Stimulated activated CD4-positive, alpha-beta T cell treated with anti-CD3 and anti-CD28 coated beads, Interleukin-15, amount 100 ng/mL, for 48 hours (primary cell): ENCODE measurements around the gene CDH8.
"Not testable (repeated sequence)": the region's sequence is repeated elsewhere in the genome, so short reads cannot be mapped to it uniquely, and the experiment has no call there.

Experiments used
- DNase-seq, 2 donors: peaks; one replicate each; pipeline ENCODE4 v3.0.0-alpha.2; 2020; ENCODE audit warnings: low read depth in 2 of 2

CDH8 gene

DNA sequence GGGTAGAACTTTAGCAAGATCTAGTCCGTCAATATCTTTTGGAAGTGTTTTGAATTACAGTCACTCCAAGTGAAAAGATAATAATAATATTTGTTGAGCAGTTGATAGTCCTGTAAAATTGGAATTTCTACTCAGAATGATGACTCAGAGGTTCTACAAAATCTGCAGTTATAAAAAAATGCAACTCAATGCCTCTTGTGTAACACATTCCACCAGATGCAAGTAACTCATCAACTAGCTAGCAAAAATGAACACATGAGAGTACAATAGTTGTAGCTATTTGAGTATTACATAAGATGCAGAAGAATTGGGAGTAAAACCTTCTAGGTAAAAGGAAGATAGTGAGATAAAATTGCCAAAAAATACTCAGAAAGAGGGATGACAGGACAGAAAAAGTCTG lies 177.2 kb downstream of the CDH8 start:
- DNase-seq = no peak

DNA sequence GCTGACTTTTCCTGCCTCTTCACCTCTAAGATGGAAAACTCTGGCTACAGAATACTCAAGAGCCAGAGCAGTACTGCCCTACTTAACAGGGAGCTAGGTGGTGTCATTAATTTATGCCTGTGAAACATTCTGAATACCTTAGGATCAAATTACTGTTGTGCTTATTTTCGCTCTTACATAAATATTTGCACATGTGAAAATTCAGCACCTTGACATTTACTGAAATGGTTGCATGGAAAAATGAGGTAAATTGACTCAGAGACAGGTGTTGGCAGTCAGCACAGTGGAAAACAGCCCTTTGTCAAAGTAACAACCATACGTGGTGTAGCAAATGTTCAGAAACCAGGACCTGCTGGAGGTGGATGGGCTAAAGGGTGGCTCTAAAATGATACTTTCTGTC lies 193.6 kb downstream of the CDH8 start:
- no peak for DNase-seq

DNA sequence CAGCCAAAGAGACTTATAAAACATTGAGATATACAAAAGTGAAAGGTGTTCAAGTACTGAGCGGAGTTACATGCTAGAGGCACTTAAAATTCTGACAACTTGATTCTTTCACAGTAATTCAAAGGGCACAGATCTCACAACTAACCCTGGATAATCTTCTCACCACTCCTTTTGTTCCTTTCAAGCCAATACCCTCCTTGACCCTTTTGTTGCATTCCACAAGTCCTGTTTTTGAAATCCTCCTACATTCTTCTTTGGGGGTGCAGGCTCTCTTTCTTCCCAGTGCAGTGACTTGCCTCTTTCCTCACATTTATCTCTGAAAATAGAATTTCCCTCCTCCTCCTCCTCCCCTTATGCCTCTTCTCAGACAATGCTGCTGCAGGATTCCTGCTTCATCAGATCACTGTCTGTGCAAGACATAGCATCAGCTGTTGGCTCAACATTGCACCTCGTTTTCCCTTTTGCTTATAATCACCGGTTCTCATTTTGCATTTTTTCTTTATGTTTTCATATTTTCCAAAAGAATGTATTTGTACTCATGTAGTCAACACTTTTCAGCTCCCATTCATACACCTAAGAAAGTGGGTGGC lies 199.3 kb downstream of the CDH8 start:
- no peak for DNase-seq

DNA sequence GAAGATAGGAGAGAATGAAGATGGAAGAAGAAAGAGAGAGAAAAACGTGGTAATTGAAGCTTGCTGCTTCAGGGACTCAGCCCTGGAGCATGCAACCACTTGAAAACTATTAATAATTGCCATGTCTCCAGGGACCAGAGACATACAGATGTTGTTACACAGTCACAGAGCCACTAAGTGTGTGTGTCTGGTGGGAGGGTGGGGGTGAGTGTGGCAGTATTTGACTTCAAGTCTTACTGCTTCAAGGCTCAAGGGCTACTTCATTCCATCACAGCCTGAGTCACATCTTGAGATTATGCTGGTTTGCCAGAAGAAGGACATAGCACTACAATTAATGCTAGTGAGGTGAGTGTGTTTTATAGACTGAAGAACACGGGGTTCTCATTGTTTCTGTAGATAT lies 202.2 kb downstream of the CDH8 start:
- no peak for DNase-seq

DNA sequence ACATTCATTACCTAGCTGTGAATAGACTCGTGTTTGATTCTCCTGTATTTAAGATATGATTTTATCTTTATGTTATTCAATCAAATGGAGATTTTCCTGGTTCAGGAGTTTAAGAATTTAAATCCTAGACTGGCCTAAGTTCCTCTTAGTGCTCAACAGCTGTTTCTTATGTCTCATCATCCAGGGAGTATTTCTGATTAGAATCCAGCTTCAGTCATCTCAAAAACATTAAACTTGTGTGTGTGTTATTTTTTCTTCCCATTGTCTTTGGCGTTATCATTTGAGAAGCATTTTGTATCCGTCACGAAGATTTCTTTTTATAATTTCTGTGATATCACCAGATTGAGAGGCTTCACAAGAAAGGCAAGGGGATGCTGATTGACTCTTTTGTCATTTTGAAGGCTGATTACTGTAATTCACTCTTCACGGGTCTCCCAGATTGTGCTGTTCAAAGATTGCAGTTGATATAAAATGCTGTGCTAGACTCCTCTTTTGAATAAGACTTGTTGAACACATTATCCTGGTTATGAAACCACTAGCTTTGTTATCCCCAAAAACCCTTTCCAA lies 204.8 kb downstream of the CDH8 start:
- DNase-seq = no peak

DNA sequence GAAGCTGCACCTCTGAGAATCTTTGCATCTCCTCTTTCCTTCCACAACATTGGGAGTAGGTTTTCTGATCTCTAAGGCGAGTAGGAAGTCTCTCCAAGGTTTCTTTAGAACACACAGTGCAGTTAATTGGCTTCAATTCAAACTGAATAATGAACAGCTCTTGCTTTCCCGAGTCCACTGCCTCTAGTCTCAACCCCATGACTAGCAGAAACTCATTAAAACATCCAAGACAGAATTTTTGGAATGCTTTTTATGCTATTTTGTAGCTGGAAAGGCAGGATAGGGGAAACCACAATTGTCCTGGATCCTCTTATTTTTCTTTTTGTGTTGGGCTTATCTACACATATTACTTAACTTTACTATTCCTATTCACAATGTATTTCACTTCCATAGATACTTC lies 206.6 kb downstream of the CDH8 start:
- no peak for DNase-seq

DNA sequence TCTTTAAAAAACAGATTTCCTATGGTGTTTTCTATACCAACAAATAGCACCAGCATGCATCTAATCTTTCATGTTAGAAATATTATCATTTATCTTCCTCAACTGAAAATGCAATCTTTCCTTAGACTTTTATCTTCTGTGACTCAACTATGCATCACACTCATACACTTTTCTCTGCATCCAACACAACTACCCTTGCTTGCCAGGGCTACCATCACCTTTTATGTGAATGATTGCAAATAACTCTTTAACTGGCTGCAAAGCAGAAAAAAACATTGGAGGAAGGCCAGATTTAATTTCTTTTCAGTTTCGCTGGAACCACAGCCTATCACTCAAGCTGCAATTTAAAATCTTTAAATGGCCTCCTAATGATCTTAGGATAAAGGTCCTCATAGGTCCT lies 212.9 kb downstream of the CDH8 start:
- no peak for DNase-seq

DNA sequence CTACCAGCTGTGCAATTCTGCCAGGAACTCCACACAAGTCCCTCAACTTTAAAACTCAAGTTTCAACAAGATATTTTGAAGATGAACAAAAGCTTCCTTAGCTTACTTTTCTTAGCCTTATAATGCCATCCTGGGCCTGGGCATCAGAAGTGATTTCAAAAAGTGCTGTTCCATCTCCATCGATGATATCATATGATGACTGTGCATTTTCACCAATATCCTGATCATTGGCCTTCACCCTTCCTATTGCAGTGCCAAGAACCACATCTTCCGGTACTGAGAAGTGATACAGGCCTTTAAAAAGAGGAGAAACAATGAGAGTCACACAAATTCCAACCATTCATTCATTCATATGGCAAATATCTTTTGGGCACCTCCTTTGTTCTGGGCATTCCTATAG lies 215.4 kb downstream of the CDH8 start:
- no peak for DNase-seq

DNA sequence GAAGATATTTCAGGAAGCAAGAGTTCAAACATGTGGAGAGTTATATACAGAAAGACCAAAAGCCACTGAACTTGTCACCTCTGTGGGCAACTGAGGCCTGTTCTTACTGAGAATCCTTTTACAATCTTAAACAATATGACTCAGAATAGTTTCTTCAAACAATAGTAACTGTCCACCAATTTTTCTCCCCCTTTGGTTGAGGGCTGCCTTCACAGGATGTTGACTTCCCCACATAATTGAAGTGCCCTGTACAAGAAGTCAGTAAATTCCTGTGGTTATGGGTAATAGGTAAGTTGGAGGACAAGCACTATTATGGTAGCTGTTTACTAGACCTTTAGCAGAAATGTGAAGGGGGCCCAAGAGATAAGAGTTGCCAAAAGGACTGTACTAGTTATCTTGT lies 215.8 kb downstream of the CDH8 start:
- no peak for DNase-seq

DNA sequence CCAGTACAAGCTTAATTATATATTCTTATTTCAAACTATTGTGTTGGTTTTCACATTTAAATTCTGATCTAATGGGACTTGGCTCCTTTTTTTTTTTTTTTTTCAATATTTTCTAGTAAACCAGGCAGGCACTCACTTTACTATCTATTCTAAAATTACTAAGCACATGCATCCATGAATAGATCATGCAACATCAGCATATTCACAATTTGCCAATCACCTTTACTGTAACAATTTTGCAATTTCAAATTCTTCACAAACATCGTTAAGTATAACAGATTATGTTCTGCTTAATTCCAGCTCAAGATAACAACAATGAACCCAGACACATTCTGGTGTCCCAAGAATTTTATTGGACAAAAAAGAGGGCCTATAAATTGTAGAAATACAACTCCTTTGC lies 217.4 kb downstream of the CDH8 start:
- no peak for DNase-seq

DNA sequence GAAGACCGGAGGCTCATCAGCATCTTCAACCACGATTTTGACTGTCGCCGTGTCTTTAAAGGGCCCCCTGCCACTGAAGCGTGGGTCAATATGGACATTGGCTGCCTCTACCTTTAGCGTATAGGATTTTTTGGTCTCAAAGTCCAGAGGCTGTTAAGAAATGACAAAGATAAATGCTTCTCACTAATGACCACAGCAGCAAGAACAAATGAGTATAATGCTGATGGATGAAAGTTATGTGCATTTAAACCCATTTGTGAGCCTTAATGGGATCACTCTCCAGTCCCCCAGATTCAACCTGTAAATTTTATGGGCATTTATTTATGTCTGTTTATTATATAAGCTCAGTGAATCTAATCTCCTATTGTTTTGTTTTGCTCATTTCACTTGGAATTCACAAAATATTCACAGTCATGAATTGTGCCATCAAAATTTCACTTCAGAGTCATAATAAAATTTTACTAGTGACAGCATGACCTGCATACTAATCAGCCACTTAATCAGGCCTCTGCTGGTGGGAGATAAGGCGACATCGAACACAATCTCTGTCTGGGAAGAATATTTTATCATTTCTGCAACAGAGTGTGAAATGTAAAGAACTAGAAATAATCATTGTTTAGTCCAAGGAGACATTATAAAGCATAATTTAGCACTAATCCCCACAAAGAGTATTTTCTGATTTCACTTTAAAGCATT lies 218.5 kb downstream of the CDH8 start:
- DNase-seq = no peak

DNA sequence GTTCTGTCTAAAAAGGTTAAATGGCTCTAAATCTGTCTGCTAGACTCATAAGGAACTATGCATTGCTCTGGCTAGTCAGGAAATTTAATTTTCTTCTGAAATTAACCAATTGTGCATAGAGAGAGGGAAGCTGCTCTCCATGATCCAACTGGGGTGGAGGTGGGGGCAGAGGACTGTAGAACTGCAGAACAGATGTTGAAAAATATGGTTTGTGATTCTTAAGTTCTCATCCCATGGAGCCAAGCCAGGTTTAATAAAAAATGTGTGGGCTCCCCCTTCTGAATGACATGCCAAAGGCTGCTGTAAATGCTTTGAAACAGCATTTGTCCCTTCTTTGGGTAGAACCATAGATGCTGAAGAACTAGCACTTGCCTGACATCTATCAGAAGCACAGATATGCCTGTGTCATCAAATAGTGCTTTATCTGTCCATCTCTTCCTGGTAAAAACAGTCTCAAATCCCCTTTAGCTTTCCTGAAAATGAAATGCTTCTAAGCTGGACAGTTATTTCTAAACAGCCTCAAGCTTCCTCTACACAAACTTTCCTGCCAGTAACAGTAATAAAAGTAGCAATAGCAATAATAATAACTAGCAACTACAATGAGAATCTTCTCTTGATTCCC lies 221.4 kb downstream of the CDH8 start:
- no peak for DNase-seq

DNA sequence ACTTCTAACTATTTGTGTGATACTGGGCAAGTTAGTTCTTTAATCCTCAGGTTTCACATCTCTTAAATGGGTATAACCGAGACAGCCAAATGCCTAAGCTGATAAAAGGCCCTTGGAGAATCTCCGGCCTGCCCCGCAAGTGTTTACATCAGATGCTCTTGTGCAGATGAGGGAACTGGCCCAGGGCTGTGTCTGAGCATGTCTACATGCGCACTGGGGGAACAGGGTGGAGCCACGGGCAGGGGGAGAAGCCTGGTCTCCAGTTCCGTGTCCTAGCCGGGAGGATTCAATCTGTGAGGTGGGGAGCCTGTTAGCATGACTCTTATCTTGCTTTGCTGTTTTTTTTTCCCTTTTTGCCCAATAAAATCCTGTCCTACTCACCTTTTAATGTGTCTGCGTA lies 222.9 kb downstream of the CDH8 start:
- no peak for DNase-seq

DNA sequence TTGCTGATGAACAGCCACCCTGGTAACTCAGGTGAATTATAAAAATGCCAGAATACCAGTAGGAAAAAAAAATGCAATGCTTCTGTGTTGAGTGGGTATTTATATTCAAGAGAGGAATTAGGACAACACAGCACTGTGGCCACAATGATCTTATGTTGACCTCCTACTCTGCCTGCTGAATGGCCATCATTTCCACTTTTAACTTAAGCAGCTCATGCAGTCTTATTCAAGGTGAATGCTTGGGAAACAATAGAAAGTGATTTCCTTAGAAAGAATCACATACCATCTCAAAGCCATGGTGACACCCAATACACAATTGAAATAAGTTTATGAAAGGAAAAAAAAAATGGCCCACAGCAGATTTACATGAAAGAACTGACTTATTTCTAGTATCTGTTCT lies 224.0 kb downstream of the CDH8 start:
- no peak for DNase-seq

DNA sequence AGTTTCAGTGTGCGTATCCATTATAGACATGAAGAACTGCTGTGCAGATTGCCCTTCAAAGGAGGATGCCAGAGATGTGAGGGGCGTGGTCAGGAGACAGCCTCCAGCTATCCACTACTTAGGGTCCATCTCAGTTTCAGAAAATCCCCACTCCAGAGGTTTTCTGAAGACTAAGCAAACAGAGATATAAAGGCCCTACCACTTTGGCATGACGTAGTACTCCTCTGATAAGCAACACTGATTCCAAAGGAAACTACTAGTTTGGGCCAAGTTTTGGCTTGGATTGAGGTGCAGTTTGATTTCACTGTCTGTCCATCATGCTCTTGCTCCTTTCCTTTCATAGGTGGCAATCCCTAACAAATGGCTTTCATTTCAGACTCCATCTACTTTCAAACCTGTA lies 228.7 kb downstream of the CDH8 start:
- DNase-seq = no peak

DNA sequence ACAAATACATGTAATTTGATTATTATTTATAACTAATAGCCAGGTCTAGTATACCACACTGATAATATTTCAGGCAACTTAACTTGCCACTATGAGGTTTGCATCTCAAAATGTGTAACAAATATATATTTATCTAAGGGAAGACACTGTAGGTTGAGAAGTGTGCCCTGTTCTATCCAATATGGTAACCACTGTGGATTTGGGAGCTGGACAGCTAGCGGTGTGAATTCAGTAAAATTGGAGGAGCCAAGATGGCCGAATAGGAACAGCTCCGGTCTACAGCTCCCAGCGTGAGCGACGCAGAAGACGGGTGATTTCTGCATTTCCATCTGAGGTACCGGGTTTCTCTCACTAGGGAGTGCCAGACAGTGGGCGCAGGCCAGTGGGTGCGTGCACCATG lies 235.0 kb downstream of the CDH8 start:
- DNase-seq = not testable (repeated sequence)

DNA sequence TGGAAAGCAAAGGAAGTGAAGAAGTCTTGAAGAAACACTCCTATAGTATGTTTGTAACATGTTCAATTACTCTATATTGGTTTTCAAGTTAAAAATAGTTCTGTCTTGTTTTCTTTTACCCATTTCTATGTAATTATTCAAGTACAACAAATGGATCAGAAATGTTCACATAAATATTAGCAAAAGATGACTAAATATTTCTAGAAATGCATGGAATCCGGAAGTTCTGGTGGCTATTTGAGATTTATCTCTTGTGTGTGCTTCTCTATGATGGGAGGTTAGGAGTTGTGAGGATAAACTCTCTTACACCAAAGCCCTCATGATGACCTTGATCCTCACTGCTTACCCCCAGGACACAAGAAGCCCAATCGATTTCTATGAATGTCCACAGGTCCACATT lies 237.5 kb downstream of the CDH8 start:
- DNase-seq = no peak

DNA sequence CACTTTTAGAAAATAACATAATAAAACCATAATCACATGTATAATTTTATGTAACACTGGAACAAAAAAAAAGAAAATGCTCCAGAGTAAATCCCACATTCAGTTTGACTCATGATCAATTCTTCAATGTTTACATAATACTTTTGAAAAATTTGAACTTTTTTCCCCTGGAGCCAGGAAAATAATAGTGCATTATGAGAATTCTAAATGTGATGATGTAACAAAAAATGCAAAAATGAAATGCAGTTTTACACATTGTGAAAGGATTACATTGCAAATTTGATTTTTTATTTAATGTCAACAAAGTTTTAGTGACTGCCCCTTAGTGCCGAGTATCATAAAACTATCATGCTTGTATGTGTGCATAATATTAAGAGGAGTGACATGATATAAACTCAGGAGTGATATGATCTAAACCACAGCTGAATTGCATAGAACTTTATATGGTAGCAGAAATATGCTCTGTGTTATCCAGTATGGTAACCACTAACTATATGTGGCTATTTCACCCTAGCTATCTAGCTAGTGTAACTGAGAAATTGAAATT lies 238.2 kb downstream of the CDH8 start:
- DNase-seq = no peak

DNA sequence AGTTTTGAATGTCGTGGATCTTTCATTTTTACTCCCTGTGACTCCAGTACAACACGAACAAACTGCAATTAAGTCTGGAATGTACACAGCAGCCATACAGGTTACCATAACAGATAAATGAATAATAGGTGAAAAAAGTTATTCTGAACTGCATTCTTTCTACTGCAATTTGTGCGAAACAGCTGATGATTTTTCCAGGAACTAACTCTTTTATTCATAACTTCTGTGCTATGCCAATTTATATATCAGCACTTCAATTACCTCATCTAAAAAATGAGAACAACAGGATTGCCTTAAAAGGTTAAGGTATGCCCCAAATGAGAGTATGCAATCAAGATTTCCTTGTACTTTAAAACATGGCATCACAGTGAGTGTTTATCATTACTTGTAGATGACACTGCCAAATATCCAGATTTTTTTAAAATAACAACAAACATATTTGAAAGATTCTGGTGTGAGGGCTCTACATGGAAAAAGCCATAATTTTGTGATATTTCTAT lies 238.9 kb downstream of the CDH8 start:
- no peak for DNase-seq

DNA sequence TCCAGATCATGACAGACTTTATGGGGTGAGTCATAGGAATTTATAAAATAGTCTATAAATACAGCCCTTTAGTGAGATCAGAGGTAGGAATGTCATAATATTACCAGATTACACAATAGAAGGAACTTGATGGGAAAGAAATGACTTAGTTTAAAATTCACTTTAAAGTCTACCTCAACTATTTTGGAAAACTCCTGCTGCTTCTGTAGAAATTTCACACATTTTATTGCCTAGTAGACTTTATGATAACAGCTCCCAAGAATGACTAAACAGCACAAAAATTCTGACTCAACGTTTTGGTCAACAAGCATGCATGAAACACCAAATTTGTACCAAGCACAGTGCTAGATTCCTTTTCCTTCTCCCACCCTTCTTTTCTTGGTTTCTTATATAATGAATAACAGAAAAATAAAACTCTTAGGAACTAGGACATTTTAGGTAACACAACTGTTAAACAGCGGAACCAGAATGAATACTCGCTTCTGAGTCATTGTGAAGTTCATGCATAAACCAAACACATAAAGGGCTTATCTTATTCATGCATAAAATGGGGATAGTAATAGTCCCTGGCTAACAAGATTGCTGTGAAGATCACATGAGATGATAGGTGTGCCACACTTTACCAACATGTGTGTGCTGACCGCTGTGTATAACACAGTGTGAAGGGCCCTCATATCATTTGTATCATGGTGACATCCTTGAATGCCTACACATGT lies 243.9 kb downstream of the CDH8 start:
- no peak for DNase-seq

DNA sequence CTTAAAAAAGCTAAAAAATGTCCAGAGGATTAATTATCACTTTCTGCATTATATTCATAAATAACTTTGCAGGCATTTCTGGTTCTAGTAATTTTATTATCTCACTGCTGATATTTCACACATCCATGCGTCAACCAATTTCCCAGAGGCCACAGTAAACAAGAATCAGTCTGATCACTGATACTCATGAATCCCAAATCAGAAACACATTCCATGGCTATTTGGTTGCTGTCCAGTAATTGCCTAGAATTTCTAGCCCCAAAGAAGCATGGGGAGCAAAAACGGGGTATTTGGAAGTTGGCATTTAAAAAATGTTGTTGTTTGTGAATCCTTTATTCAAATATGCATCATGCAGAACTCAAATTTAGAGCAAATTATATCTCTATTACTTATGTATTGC lies 244.8 kb downstream of the CDH8 start:
- no peak for DNase-seq

DNA sequence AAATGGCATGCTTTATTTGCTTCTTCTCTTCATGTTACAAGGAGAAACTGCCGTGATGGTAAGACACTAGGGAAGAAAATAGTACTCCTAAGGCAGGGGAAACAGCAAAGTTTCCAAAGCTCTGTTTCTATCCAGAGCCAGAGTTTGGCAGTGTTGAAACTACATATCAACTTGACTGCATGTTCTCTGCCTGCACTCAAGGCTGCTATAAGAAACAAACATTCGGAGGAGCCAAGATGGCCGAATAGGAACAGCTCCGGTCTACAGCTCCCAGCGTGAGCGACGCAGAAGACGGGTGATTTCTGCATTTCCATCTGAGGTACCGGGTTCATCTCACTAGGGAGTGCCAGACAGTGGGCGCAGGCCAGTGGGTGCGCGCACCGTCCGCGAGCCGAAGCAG lies 254.4 kb downstream of the CDH8 start:
- DNase-seq = not testable (repeated sequence)
